ENCODE data around the gene NEURL1.

NEURL1 gene

DNA sequence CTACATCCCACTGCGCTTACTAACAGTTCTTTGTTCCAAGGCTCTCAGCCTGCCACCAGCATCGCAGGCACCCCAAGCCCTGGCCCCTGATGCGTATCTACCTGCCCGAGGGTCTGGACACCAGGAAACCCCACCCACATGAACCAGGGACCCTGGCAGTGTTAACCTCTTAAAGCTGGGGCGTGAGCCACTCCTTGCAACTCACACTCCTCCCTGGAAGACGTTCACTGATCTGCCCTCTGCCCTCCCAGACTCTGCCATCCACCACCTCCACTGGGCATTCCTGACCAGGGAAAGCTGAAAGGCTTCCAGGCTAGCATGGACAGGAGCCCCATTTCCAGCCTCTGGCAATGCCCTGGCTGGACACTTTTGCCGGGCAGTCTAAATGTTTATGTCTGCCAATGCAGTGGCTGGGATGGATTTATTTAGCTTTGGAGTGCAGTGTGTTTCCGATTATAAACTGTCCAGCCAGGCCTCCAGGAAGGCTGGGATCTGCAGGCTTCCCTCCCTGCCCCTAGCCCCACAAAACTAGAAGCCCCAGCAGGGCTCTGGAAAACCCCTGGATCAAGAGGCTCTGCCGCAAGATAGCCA is 117.5 kb downstream of the NEURL1 start:
- no peak for DNase-seq

DNA sequence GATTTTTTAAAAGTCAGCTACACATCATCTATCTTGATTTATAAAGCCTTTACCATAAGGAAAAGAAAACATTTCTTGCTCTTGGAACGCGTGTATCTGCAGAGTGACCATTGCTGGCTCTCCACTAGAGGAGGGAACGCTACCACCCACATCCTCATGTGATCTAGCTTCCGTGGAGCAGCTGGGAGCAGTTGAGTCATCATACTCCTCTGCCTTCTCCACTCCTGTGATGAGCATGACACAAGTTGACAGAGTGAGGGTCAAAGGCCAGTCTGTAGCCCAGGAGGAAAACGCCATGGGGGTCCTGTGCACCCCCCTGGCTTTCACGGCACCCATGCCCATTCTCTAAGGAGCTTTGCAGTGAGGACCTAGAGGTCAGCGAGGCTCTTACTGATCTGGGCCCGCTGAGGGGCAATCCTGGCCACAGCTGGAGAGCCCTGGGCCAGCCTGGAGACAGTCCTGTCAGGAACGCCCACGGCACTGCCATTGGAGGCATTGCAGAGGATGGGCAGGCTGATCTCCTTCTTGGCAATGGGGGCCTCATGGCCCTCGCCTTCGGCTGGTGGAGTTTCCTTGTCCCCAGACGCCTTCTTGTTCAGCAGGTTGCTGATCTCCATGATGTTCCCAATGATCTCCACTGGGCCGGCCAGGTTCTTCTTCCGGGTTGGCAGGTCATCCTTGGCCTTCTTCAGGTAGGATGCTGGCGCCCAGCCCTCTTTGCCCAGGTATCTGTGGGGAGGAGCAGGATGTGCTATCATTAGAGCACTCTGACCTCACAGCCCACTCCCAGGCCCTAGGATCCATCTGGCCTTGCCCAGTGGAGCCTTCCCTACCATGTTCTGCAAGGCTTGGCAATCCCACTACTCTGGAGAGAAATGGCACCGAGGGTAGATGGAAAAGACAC is 119.2 kb downstream of the NEURL1 start:
- peak; percentile 42 for DNase-seq

- DNase-seq, result no peak
Measured at GRCh38 chr10:103613616-103614015, 120.1 kb downstream of the NEURL1 start.

GRCh38 chr10:103614306-103615158 is 121.0 kb downstream of the NEURL1 start:
- DNase-seq, result no peak

GRCh38 chr10:103616705-103617601 is 123.4 kb downstream of the NEURL1 start:
- DNase-seq, result no peak

- DNase-seq, result no peak
Measured at GRCh38 chr10:103617602-103618385, 124.3 kb downstream of the NEURL1 start.

DNA sequence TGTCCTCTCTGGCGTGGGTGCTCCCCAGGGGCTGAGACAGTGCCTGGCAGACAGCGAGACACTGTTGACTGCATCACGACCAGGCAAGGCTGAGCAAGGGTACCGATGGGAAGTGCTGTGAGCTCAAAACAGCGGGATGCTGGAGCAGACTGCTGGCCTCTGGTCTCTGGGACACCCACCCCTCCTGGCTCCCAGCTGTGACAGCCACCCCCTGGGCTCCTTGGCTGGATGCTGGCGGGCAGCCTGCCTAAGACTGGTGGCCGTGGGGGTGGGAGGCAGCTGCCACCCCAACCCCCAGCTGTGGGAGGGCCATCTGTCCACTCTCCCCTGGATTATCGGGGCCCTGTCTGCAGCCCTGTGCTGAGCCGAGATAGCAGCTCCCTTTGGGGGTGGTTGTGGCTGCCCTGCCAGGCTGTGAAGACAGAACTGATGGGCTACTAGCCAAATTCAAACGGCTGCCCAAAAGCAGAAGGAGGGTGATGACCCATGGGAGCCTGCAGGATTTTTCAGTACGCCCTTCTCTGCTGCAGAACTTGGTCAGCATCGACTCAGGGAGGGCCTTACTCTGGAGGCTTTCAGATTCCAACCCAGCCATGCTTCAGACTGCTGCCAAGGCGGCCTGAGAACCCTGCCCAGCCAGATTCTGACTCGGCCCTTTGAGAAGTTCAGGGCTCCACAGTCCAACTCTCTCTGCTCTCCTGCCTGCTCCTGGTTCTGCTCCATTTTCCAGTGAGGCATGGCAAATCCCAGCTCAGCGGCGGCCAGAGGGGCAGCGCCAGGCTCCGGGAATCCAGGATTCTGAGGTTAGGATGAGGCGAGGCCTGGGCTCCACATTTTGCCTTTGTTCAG is 125.3 kb downstream of the NEURL1 start:
- DNase-seq, result no peak

- no peak for DNase-seq
Measured at GRCh38 chr10:103619424-103620351, 126.2 kb downstream of the NEURL1 start.

GRCh38 chr10:103620352-103620740 is 126.8 kb downstream of the NEURL1 start:
- no peak for DNase-seq

GRCh38 chr10:103620891-103621782 is 127.6 kb downstream of the NEURL1 start:
- no peak for DNase-seq

DNA sequence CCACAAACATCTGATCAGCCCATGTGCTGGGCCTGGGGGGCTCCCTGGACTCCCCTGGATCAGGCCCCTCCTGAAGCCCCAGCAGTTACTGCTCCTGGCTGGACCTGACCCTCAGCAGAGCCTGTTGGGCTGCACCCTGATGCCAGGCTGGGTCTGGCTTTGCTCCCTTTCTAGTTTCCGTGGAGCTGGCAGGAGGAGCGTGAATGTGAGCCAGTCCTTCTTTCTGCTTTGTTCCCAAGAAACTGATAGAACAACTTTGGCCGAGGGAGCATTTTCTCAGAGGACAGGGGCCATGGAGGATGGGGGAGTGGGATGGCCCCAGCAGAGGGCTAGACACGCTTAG is 128.2 kb downstream of the NEURL1 start:
- no peak for DNase-seq

GRCh38 chr10:103622286-103622685 is 128.8 kb downstream of the NEURL1 start:
- DNase-seq, result no peak

DNA sequence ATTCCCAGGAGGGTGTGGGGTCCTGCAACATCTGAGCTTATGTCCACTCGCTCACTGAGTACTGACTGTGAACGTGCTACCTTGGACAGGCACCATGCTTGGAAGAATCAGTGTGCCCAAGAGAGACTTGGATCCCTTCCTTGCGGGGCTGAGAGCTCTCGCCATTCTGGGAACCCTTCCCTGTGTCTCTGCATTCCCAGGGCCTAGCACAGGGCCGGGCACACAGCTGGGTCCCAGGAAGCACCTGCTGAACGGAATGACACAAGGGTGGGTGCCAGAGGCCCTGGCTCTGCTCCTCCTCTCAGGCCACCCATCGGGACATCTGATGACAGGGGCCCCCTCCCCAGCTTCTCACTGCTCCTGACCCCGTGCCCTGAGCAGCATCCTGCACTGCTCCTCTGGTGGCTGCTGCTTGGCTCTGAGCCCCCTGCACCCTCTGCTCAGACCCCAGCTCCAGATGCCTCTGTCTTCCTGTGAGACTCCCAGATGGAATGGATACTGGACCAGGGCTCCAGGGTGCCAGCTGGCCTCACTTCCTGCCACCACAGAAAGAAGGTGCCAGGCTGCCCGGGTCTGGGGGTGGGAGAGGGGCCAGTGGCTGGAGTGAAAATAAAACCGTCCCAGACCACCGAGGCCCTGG is 129.6 kb downstream of the NEURL1 start:
- no peak for DNase-seq

DNA sequence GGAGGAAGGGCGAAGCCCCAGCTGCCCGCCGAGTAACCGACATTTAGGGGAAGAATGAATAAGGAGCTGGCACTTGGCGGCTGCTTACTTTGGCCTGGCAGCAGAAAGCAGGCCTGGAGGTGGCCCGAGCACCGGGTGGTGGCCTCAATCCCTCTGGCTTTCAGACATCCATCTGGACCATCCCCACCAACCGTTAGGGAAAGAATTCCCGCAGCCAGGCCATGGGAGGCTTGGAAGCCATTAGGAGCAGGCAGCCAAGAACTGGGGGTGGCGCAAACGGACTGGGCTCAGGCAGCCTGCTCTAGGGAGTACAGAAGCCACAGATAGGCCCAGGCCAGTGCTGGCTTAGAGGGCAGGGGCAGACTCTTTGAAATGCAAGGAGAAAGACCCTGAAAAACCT is 132.7 kb downstream of the NEURL1 start:
- no peak for DNase-seq

DNA sequence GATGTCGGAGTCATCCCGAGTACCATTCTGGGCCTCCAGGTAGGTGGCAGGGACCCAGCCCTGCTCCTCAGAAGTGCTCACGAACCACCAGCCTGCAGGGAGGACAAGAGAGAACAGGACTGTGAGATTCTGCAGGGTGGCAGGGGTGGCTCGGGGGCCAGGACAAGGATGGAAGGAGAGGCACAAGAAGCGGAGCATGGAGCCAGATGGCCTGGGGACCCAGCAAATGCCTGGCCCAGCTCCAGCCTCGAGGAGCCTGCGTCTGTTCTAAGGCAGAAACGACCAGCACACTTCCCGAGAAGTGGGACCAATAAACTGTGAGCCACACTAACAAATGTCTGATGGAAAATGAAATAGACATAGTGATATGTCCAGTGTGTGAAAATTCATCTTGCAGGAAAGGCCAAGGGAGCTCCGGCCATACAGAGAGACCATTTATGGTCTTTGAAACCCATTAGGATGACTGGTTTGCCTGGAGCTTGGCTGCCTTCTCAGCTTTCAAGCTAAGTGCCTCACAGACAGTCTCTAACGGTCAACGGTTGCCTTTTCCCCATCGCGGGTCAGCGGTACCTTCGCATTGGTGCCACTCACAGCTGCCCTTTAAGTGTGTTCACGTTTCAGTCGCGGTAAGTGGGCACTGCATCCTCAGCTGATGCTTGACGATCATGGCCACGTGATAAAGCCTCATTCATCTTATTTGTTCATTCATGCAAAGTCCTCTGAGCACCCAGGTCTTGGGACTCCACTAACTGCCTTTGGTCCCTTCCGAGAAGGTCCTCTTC is 133.8 kb downstream of the NEURL1 start:
- no peak for DNase-seq

DNA sequence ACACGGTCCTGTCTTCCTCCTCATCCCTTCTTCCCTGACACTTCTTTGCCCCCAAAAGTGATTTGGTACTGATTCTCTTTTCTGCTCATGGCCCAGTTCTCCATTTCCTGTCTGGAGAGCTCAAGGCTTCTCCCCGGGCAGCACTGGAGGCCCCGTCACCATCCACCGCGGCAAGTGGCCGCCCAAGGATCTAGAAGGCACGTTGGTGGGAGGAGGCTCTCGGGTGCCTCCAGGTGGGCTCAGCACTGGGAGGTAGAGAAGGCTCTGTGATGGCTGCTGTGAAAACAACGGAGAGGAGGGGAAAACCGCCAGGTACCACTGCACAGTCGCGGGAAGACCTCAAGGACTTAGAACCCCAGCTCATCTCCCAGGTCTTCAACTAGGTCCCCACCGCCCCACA is 134.4 kb downstream of the NEURL1 start:
- DNase-seq, result no peak

DNA sequence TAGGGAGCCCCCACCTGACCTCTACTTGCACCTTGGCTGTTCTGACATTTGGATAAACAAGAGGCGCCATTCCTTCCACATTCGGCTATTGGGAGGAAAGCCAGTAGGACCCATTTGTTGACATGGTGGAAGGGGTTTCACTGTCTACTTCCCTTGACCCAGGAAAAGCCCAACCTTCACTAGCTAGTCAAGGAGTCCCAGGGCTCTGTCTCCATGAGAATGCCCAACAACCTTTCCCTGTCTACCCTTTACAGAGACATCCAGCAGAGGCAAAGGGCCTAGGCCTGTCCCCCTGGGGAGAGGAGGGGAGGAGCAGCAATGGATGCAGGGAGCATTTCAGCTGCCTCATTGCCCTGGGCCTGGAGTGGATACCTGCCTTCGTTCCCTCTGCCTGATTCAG is 136.1 kb downstream of the NEURL1 start:
- no peak for DNase-seq

All from amniotic stem cell (primary cell).